Spinal cord (tissue), 10 donors: ENCODE measurements around the gene TRAPPC2L. TPM values are rescaled to one million over a fixed set of nuclear protein-coding genes. Genes with fewer than 3 reads are reported as not detected.

Experiments used
- DNase-seq, 6 donors: peaks; one replicate each; pipeline versions ENCODE4 v3.0.0 to v3.0.0-alpha.2; 2013 to 2015; ENCODE audit warnings: low spot score in 6 of 6, low read depth in 4 of 6
- H3K27ac ChIP-seq: one replicate; pipeline ENCODE4 v1.5.1; 2013; ENCODE audit warnings: low read depth, low read length, control low read depth
- H3K27me3 ChIP-seq: one replicate; pipeline ENCODE4 v1.6.1; 2013; ENCODE audit warnings: low read length; ENCODE audit not compliant: control insufficient read depth, insufficient read depth
- H3K36me3 ChIP-seq: one replicate; pipeline ENCODE4 v1.6.1; 2013; ENCODE audit warnings: low read length; ENCODE audit not compliant: control insufficient read depth, insufficient read depth
- H3K4me1 ChIP-seq: one replicate; pipeline ENCODE4 v1.6.1; 2013; ENCODE audit warnings: low read length; ENCODE audit not compliant: control insufficient read depth, insufficient read depth
- H3K4me3 ChIP-seq: one replicate; pipeline ENCODE4 v1.5.1; 2013; ENCODE audit warnings: low read depth, low read length, control low read depth
- H3K9me3 ChIP-seq: one replicate; pipeline ENCODE4 v1.6.1; 2013; ENCODE audit warnings: low read length; ENCODE audit not compliant: control insufficient read depth, insufficient read depth
- WGBS: methylation state at CpG from one replicate; pipeline ENCODE4 v1.1.5; 2013; ENCODE audit warnings: missing lambda C conversion rate; ENCODE audit not compliant: insufficient coverage; 5-methylcytosine and 5-hydroxymethylcytosine counted together
- polyA plus RNA-seq, 2 donors: library from polyadenylated mRNA; unstranded; fragments of 120-200 nt; gene quantifications; one replicate each; pipeline ENCODE4 v1.2.1, GENCODE V29; 2013; ENCODE audit not compliant: insufficient read length in 2 of 2
- total RNA-seq, 2 donors: library from RNA; depleted of rRNA in 1 of 2; stranded (reverse); fragments of 120-200 nt in 1 of 2; fragments of >200 nt in 1 of 2; gene quantifications; one replicate each; pipeline versions ENCODE4 v1.2.3 to v1.2.4, GENCODE V29; 2013 to 2014
- donor health status: healthy.

TRAPPC2L gene
- total and polyA plus RNA-seq, 4 donors = 36.3 to 131 (median 89.9) TPM

DNA sequence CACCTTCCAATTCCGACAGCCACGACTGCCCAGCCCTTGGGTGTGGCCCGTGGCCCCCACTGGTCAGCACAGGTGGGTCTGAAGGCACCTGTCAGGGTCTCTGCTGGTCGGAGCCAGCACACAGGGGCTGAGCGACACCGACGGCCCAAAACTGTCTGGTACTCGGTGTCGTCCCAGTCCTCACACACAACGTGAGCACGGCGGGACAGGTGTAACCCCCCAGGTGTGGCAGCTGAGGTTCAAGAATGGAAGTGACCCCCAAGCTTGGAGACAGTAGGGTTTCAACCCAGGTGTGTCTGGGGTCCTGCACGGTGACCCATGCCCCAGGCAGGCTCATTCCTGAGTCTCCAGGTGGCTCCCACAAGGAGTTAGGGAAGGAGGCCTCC, 1.2 kb upstream of the TRAPPC2L start:
- no peak overlapping the region for H3K27ac ChIP-seq
- no peak for DNase-seq
- peaks cover 42% of the 10 kb centered on the region for H3K36me3 ChIP-seq
- WGBS = 82% methylated on average over 13 of the region's 13 CpGs
- no peaks in the 10 kb centered on the region for H3K9me3 ChIP-seq
- no peaks in the 10 kb centered on the region for H3K27me3 ChIP-seq
- H3K4me1 ChIP-seq = peaks cover 35% of the 10 kb centered on the region
- peak overlapping the region; percentile 42 for H3K4me3 ChIP-seq

DNA sequence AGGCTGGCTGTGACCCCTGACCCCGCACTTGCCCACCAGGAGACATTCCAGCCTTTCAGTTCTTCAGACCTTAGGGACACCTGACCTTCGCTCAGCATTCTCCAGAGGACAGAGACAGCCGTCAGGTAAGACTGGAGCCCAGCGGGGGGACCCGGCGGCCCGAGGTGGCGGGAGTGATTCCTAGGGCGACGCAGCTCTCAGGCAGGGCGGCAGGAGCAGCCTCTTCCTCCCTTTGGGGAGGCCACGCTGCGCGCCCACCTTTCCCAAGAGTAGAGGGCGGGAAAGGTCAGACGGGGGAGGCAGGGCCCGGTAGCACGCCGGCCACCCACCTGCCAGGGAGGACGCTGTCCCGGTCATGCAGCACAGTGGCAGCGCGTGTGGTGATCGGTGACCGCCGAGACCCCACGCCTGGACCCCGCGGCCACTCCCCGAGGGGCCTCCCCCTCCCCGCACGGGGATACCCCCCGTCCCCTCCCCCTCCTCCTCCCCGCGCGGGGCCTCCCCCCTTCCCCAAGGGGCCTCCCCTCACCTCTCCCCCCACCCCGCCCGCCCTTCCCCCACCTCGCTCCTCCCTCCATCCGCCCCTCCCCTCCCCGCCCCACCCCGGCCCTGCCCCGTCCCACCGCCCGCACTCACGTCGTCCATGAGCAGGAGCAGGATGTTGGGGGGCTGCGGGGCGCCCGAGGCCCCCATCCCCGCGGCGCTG, 652 bp upstream of the TRAPPC2L start:
- Histone ChIP-seq H3K9me3 (no peaks in the 10 kb centered on the region), H3K4me1 (peaks cover 35% of the 10 kb centered on the region), H3K4me3 (peak overlapping the region; percentile 47), H3K36me3 (peaks cover 44% of the 10 kb centered on the region), H3K27me3 (no peaks in the 10 kb centered on the region), H3K27ac (no peak overlapping the region)
- WGBS = 11% methylated on average over 26 of the region's 53 CpGs
- DNase-seq = peak in 2 of 6 donors; percentile 3 to 27

DNA sequence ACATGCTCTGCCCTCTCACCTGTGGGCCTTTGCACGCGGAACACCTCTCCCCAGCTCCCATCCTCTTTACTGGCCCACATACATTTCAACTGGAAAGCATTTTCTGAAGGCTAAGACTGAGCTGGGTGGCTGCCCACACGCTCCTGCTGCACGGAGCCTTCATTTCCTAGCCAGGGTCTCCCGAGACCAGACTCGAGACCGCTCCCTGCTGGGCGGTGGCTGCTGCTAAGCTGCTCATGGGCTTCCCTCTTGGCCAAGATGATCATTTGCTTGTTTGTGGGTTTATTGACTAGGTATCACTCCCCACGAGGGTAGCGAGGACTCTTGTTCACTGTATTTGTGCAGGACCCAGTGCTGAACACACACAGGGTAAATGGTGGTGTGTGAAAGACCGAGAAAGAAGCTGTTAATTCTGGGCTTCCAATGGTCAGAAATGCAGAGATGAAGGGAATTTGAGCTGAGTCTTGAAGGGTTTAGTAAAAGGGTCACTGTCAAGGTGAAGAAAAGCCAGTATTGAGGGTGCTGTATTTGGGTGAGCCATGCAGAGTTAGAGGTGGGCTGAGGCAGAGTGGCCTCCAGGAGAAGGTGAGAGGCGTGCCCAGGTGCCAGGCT, 907 bp downstream of the TRAPPC2L start:
- Histone ChIP-seq H3K4me3 (peak overlapping the region; percentile 97), H3K9me3 (no peaks in the 10 kb centered on the region), H3K27ac (peak overlapping the region; percentile 57), H3K4me1 (peaks cover 35% of the 10 kb centered on the region), H3K27me3 (no peaks in the 10 kb centered on the region), H3K36me3 (peaks cover 54% of the 10 kb centered on the region)
- 15% methylated on average over 12 of the region's 12 CpGs for WGBS
- DNase-seq = peak; percentile 24 to 87 (median 46)

DNA sequence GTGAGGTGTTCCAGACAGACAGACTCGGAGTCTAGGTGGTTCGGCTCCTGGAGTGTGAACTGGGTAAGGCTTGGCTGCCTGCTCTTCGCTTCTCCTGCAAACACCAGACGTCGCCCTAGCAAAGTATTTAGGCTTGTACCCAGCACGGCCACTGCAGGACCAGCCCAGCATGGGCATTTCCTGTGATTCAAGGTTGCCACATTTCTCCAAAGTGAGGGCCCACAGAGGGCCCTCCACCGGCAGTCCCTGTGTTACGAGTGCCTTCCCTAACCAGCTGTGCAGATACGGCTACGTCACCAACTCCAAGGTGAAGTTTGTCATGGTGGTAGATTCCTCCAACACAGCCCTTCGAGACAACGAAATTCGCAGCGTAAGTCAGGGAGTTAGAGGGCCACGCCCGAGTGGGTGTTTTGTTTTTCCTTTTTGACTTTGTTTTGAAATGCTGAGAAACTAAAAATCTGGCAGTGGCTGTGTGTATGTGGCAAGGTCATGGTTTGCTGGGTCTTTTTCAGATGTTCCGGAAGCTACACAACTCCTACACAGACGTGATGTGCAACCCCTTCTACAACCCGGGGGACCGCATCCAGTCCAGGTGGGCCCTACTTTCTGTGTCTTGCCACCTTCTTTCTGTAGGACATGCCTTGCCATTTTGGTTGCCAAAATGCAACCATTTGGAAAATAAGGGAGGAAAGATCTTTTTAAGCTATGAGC, 2.6 kb downstream of the TRAPPC2L start:
- H3K4me3 ChIP-seq = no peak overlapping the region
- no peak overlapping the region for H3K27ac ChIP-seq
- peaks cover 24% of the 10 kb centered on the region for H3K4me1 ChIP-seq
- WGBS = 93% methylated on average over 19 of the region's 20 CpGs
- H3K27me3 ChIP-seq = no peaks in the 10 kb centered on the region
- no peaks in the 10 kb centered on the region for H3K9me3 ChIP-seq
- no peak for DNase-seq
- peaks cover 57% of the 10 kb centered on the region for H3K36me3 ChIP-seq

DNA sequence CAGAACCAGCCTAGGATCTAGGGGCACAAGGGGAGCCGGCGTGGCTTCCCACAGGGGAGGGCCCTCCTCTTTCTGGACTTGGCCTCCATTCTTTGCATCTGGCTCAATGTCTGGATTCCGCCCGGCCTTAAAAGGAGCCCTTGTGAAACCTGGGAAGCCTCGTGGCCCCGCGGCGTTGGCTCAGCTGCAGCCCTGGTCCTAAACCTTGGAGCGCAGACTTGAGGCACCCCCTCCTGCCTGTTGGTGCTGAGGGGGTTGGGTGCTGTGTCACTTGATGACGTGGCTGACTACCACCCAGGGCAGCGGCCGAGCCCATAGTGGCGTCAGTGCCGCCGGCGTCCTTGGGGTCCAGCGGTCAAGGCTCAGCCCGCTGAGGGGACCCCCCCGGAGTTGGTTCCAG, 4.4 kb downstream of the TRAPPC2L start:
- 94% methylated on average over 15 of the region's 19 CpGs for WGBS
- no peaks in the 10 kb centered on the region for H3K27me3 ChIP-seq
- DNase-seq = no peak
- H3K4me3 ChIP-seq = no peak overlapping the region
- peaks cover 55% of the 10 kb centered on the region for H3K36me3 ChIP-seq
- H3K9me3 ChIP-seq = no peaks in the 10 kb centered on the region
- H3K4me1 ChIP-seq = peaks cover 14% of the 10 kb centered on the region
- no peak overlapping the region for H3K27ac ChIP-seq

DNA sequence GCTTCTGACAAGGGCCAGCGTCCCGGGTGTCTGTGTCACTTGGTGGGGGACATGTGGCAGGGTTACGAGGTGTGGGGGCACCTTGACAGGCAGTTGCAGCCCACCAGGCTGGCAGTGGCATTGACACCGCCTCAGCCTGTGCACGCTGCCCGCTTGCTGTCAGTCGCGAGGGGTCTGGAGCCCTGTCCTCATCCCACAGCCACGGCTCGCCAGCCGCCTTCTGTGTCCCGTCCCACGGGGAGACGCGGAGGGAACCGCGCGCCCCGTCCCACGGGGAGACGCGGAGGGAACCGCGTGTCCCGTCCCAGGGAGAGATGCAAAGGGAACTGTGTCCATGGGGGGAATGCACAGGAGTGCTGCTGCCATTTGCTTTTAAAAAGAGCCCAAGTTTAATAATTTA, 6.0 kb downstream of the TRAPPC2L start:
- DNase-seq = no peak
- H3K9me3 ChIP-seq = no peaks in the 10 kb centered on the region
- no peak overlapping the region for H3K27ac ChIP-seq
- no peak overlapping the region for H3K4me3 ChIP-seq
- peaks cover 7% of the 10 kb centered on the region for H3K4me1 ChIP-seq
- H3K36me3 ChIP-seq = peaks cover 58% of the 10 kb centered on the region
- WGBS = 89% methylated on average over 18 of the region's 25 CpGs
- H3K27me3 ChIP-seq = no peaks in the 10 kb centered on the region

DNA sequence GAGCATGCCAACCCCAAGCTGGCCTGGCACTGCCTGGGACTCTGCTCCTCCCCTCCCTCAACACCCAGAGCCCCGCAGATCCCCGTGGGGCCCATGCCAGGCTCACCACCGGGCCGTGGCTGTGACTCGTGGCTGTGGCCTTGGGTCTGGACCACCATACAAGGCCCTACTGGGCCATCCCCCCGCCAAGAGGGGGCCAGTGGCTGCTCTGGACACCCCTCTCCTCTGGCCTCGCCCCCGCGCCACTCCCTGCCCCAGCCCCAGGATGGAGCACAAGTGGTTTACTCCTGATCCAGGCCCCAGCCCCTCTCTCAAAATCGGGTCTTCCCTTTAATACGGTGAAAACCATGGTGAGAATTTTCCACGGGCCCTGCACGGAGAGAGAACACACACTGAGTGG, 6.5 kb downstream of the TRAPPC2L start:
- Histone ChIP-seq H3K27me3 (no peaks in the 10 kb centered on the region), H3K4me3 (no peak overlapping the region), H3K36me3 (peaks cover 59% of the 10 kb centered on the region), H3K27ac (no peak overlapping the region), H3K9me3 (no peaks in the 10 kb centered on the region), H3K4me1 (peaks cover 3% of the 10 kb centered on the region)
- WGBS = 87% methylated on average over 12 of the region's 13 CpGs
- DNase-seq = no peak

DNA sequence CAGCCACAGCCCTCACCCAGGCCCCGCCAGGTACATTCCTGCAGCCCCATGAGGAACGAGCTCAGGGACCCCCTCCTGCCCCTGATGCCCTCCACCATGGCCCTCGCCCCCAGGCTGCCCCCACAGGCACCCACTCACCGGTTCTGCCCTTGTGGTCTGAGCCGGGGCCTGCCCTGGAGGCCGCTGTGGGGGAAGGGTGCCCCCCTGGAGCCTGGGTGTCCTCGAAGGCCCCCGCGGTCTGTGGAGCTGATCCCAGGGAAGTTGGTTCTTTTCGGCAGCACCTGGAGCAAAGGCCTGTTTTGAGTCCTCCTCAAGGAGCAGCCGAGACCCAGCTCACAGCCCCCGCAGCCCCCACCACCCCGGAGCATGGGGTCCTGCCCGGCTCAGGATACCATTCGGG, 7.2 kb downstream of the TRAPPC2L start:
- Histone ChIP-seq H3K36me3 (peaks cover 58% of the 10 kb centered on the region), H3K27me3 (no peaks in the 10 kb centered on the region), H3K9me3 (no peaks in the 10 kb centered on the region), H3K27ac (no peak overlapping the region), H3K4me3 (no peak overlapping the region), H3K4me1 (no peaks in the 10 kb centered on the region)
- no peak for DNase-seq
- WGBS = 86% methylated on average over 13 of the region's 15 CpGs

DNA sequence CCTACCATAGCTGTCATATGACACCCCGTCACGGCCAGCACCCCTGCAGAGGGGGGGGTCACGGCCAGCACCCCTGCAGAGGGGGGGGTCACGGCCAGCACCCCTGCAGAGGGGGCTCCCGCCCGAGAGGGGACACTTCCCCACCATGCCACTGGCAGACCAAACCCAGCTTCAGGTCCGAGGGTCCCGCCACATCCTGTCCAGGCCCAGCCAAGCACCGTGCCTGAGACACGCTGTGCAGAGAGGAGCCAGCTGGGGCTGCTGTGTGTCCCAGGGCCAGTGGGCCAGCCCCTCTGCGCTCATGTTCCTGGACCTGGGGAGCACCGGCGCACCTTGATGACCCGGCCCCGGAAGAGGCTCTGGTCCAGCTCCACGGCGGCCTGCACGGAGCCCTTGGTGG, 7.6 kb downstream of the TRAPPC2L start:
- no peak overlapping the region for H3K27ac ChIP-seq
- H3K4me3 ChIP-seq = no peak overlapping the region
- peaks cover 54% of the 10 kb centered on the region for H3K36me3 ChIP-seq
- no peak for DNase-seq
- H3K27me3 ChIP-seq = no peaks in the 10 kb centered on the region
- 82% methylated on average over 12 of the region's 18 CpGs for WGBS
- H3K4me1 ChIP-seq = no peaks in the 10 kb centered on the region
- H3K9me3 ChIP-seq = no peaks in the 10 kb centered on the region
